Neural progenitor cell (in vitro differentiated cells): ENCODE data around the gene AUTS2.

Source experiments
- CTCF ChIP-seq: fragments of 200-600 bp; sonication (generic); IDR thresholded peaks from 2 replicates; pipeline ENCODE4 v1.5.1; 2017; ENCODE audit warnings: antibody characterized with exemption, mild to moderate bottlenecking
- EZH2 ChIP-seq: fragments of 200-600 bp; sonication (generic); IDR thresholded peaks from 2 replicates; pipeline ENCODE4 v1.6.1; 2017; ENCODE audit warnings: antibody characterized with exemption, mild to moderate bottlenecking, moderate library complexity
- EZH2phosphoT487 ChIP-seq: fragments of 200-600 bp; sonication (generic); IDR thresholded peaks from 2 replicates; pipeline ENCODE4 v1.6.1; 2017; ENCODE audit warnings: antibody characterized with exemption

- TF ChIP-seq CTCF (no peak), EZH2 (no peak), EZH2phosphoT487 (peak; percentile 27)
Observed at GRCh38 chr7:70728872-70729552, 1130.7 kb downstream of the AUTS2 start.
